ENCODE measurements around the gene KDSR. TPM values are rescaled to one million over a fixed set of nuclear protein-coding genes. Genes with fewer than 3 reads are reported as not detected.
"Not testable (repeated sequence)": the region's sequence is repeated elsewhere in the genome, so short reads cannot be mapped to it uniquely, and the experiment has no call there.

KDSR gene
- total and polyA plus RNA-seq, 4 experiments from 2014 or later: 59.4 to 134 (median 84.7) TPM

- no peaks in the 10 kb centered on the region for H3K27me3 ChIP-seq (ENCODE audit: insufficient read depth, low read length)
- intact Hi-C loops (cut with micrococcal nuclease): loop anchor here (1.0 to 5.0 kb wide), 4 partner anchors 36 to 844 kb away; partner anchors contain the start of genes VPS4B and ZCCHC2
These were observed 573 bp downstream of the KDSR start for GRCh38 chr18:63366213-63367052.

GRCh38 chr18:63365876-63366212 lies 1.2 kb downstream of the KDSR start:
- Histone ChIP-seq H3K9me3 (ENCODE audit: control insufficient read depth in 1 of 2, low read length in 2 of 2) (no peaks in the 10 kb centered on the region), H3K4me3 (ENCODE audit: low read length in 2 of 2) (peak overlapping the region; percentile 37 to 90), H3K36me3 (ENCODE audit: insufficient read depth, low read length) (no peaks in the 10 kb centered on the region), H3K27me3 (ENCODE audit: insufficient read depth, low read length) (no peaks in the 10 kb centered on the region), H3K4me1 (ENCODE audit: insufficient read depth, low read length) (peaks cover 39% of the 10 kb centered on the region), H3K27ac (ENCODE audit: low read depth, low read length) (peak overlapping the region; percentile 71)
- no peaks in the 10 kb centered on the region for H3K27me3 Mint-ChIP-seq
- peaks cover 0 to 2% (median 0%) of the 10 kb centered on the region in 8 donors for H3K9me3 Mint-ChIP-seq
- intact Hi-C loops (cut with micrococcal nuclease): loop anchor here (2.0 to 5.0 kb wide), 3 partner anchors 36 to 843 kb away; partner anchors contain the start of gene ZCCHC2
- peaks cover 30 to 59% (median 41%) of the 10 kb centered on the region in 4 donors for H3K4me1 Mint-ChIP-seq
- peak overlapping the region; percentile 91 to 98 (median 97) for H3K4me3 Mint-ChIP-seq
- H3K27ac Mint-ChIP-seq: peak overlapping the region; percentile 88 to 95 (median 93)
- CTCF ChIA-PET (ENCODE audit: partially characterized antibody): interaction anchor here (0.6 to 4.5 kb wide), 11 partner anchors 9 to 651 kb away, joined by 3 to 34 read pairs (median 4); partner anchors contain the start of genes BCL2, PHLPP1 and VPS4B
- POLR2A ChIA-PET (ENCODE audit: partially characterized antibody): interaction anchor here (0.8 to 4.5 kb wide), 19 partner anchors 9 to 945 kb away, joined by 3 to 55 read pairs (median 3); partner anchors contain the start of genes BCL2, VPS4B and ZCCHC2
- DNase-seq: peak in 1 of 5 donors; percentile 5
- H3K36me3 Mint-ChIP-seq: peaks cover 10 to 23% of the 10 kb centered on the region in 2 donors

More at GRCh38 chr18:63366213-63367052, 573 bp downstream of the KDSR start:
- H3K36me3 Mint-ChIP-seq: peaks cover 10 to 23% of the 10 kb centered on the region in 2 donors
- peak overlapping the region; percentile 88 to 95 (median 93) for H3K27ac Mint-ChIP-seq
- Histone ChIP-seq H3K4me1 (ENCODE audit: insufficient read depth, low read length) (peaks cover 39% of the 10 kb centered on the region), H3K36me3 (ENCODE audit: insufficient read depth, low read length) (no peaks in the 10 kb centered on the region), H3K27ac (ENCODE audit: low read depth, low read length) (peak overlapping the region; percentile 71), H3K4me3 (ENCODE audit: low read length in 2 of 2) (peak overlapping the region; percentile 37 to 90), H3K9me3 (ENCODE audit: control insufficient read depth in 1 of 2, low read length in 2 of 2) (no peaks in the 10 kb centered on the region)
- H3K27me3 Mint-ChIP-seq: no peaks in the 10 kb centered on the region
- CTCF ChIA-PET (ENCODE audit: partially characterized antibody): interaction anchor here (0.6 to 4.5 kb wide), 11 partner anchors 9 to 651 kb away, joined by 3 to 34 read pairs (median 4); partner anchors contain the start of genes BCL2, PHLPP1 and VPS4B
- H3K4me1 Mint-ChIP-seq: peaks cover 30 to 59% (median 41%) of the 10 kb centered on the region in 4 donors
- POLR2A ChIA-PET (ENCODE audit: partially characterized antibody): interaction anchor here (0.7 to 4.5 kb wide), 21 partner anchors 10 to 946 kb away, joined by 3 to 55 read pairs (median 3); partner anchors contain the start of genes BCL2, VPS4B and ZCCHC2
- DNase-seq: peak; percentile 48 to 85 (median 59)
- peak overlapping the region; percentile 91 to 98 (median 97) for H3K4me3 Mint-ChIP-seq
- H3K9me3 Mint-ChIP-seq: peaks cover 0 to 2% (median 0%) of the 10 kb centered on the region in 8 donors

GRCh38 chr18:63363951-63364350 lies 3.1 kb downstream of the KDSR start:
- Mint-ChIP-seq H3K9me3 (no peaks in the 10 kb centered on the region), H3K27me3 (no peaks in the 10 kb centered on the region), H3K27ac (peak overlapping the region; percentile 11 to 89 (median 48)), H3K4me1 (peaks cover 28 to 52% (median 39%) of the 10 kb centered on the region in 4 donors), H3K36me3 (peaks cover 19 to 36% of the 10 kb centered on the region in 2 donors), H3K4me3 (peak overlapping the region; percentile 3 to 48 (median 6))
- CTCF ChIA-PET (ENCODE audit: partially characterized antibody): interaction anchor here (0.7 to 4.5 kb wide), 9 partner anchors 9 to 779 kb away, joined by 3 to 34 read pairs (median 3); no protein-coding TSS in a partner anchor
- DNase-seq: peak; percentile 65 to 82 (median 74)
- H3K4me3 ChIP-seq (ENCODE audit: low read length in 2 of 2): no peak overlapping the region
- no peaks in the 10 kb centered on the region for H3K9me3 ChIP-seq (ENCODE audit: control insufficient read depth in 1 of 2, low read length in 2 of 2)
- H3K36me3 ChIP-seq (ENCODE audit: insufficient read depth, low read length): no peaks in the 10 kb centered on the region
- peaks cover 39% of the 10 kb centered on the region for H3K4me1 ChIP-seq (ENCODE audit: insufficient read depth, low read length)
- POLR2A ChIA-PET (ENCODE audit: partially characterized antibody): interaction anchor here (0.8 to 4.5 kb wide), 9 partner anchors 14 to 209 kb away, joined by 3 to 55 read pairs (median 3); partner anchors contain the start of gene VPS4B
- H3K27ac ChIP-seq (ENCODE audit: low read depth, low read length): no peak overlapping the region
- intact Hi-C loops (cut with micrococcal nuclease): no loop called here
- no peaks in the 10 kb centered on the region for H3K27me3 ChIP-seq (ENCODE audit: insufficient read depth, low read length)

GRCh38 chr18:63363420-63363819 lies 3.6 kb downstream of the KDSR start:
- peak overlapping the region in 1 of 8 donors; percentile 3 for H3K4me3 Mint-ChIP-seq
- H3K9me3 Mint-ChIP-seq; H3K27me3 ChIP-seq (ENCODE audit: insufficient read depth, low read length); H3K4me3 ChIP-seq (ENCODE audit: low read length in 2 of 2); H3K27me3 Mint-ChIP-seq; H3K36me3 ChIP-seq (ENCODE audit: insufficient read depth, low read length); intact Hi-C loops (cut with micrococcal nuclease); H3K27ac ChIP-seq (ENCODE audit: low read depth, low read length); DNase-seq; H3K9me3 ChIP-seq (ENCODE audit: control insufficient read depth in 1 of 2, low read length in 2 of 2): not testable (repeated sequence)
- ChIA-PET POLR2A (ENCODE audit: partially characterized antibody) (interaction anchor here (0.8 to 4.5 kb wide), 7 partner anchors 14 to 208 kb away, joined by 3 to 55 read pairs (median 3); partner anchors contain the start of gene VPS4B), CTCF (ENCODE audit: partially characterized antibody) (interaction anchor here (0.7 to 4.5 kb wide), 9 partner anchors 10 to 779 kb away, joined by 3 to 34 read pairs (median 3); no protein-coding TSS in a partner anchor)
- H3K4me1 ChIP-seq (ENCODE audit: insufficient read depth, low read length): peaks cover 35% of the 10 kb centered on the region
- H3K27ac Mint-ChIP-seq: peak overlapping the region; percentile 11 to 89 (median 48)
- H3K36me3 Mint-ChIP-seq: peaks cover 19 to 36% of the 10 kb centered on the region in 2 donors
- peaks cover 25 to 47% (median 37%) of the 10 kb centered on the region in 4 donors for H3K4me1 Mint-ChIP-seq

- Histone ChIP-seq H3K36me3 (ENCODE audit: insufficient read depth, low read length) (peaks cover 22% of the 10 kb centered on the region), H3K9me3 (ENCODE audit: control insufficient read depth in 1 of 2, low read length in 2 of 2) (no peaks in the 10 kb centered on the region), H3K4me1 (ENCODE audit: insufficient read depth, low read length) (no peaks in the 10 kb centered on the region), H3K4me3 (ENCODE audit: low read length in 2 of 2) (no peak overlapping the region), H3K27me3 (ENCODE audit: insufficient read depth, low read length) (no peaks in the 10 kb centered on the region), H3K27ac (ENCODE audit: low read depth, low read length) (no peak overlapping the region)
- intact Hi-C loops (cut with micrococcal nuclease): no loop called here
- Mint-ChIP-seq H3K36me3 (peaks cover 43 to 54% of the 10 kb centered on the region in 2 donors), H3K27me3 (no peaks in the 10 kb centered on the region), H3K4me1 (peaks cover 0 to 2% (median 0%) of the 10 kb centered on the region in 4 donors), H3K9me3 (no peaks in the 10 kb centered on the region), H3K27ac (no peak overlapping the region), H3K4me3 (no peak overlapping the region)
- DNase-seq: no peak
- POLR2A ChIA-PET (ENCODE audit: partially characterized antibody): interaction anchor here (1.0 kb wide), 1 partner anchor 9 kb away, joined by 3 read pairs; no protein-coding TSS in a partner anchor
- CTCF ChIA-PET (ENCODE audit: partially characterized antibody): interaction anchor here (0.7 to 1.4 kb wide), 7 partner anchors 9 to 361 kb away, joined by 3 to 6 read pairs (median 3); no protein-coding TSS in a partner anchor
These were observed 10.6 kb downstream of the KDSR start for GRCh38 chr18:63356272-63356896.

GRCh38 chr18:63350230-63350629 lies 16.8 kb downstream of the KDSR start:
- Histone ChIP-seq H3K4me1 (ENCODE audit: insufficient read depth, low read length) (no peaks in the 10 kb centered on the region), H3K27ac (ENCODE audit: low read depth, low read length) (no peak overlapping the region), H3K27me3 (ENCODE audit: insufficient read depth, low read length) (no peaks in the 10 kb centered on the region), H3K9me3 (ENCODE audit: control insufficient read depth in 1 of 2, low read length in 2 of 2) (no peaks in the 10 kb centered on the region), H3K36me3 (ENCODE audit: insufficient read depth, low read length) (peaks cover 46% of the 10 kb centered on the region), H3K4me3 (ENCODE audit: low read length in 2 of 2) (no peak overlapping the region)
- Mint-ChIP-seq H3K36me3 (peaks cover 45 to 62% of the 10 kb centered on the region in 2 donors), H3K27ac (no peak overlapping the region), H3K27me3 (no peaks in the 10 kb centered on the region), H3K9me3 (no peaks in the 10 kb centered on the region), H3K4me3 (no peak overlapping the region), H3K4me1 (peaks cover 0 to 1% (median 0%) of the 10 kb centered on the region in 4 donors)
- intact Hi-C loops (cut with micrococcal nuclease): no loop called here
- DNase-seq: no peak
- POLR2A ChIA-PET (ENCODE audit: partially characterized antibody): interaction anchor here (0.7 to 1.1 kb wide), 2 partner anchors 13 to 635 kb away, joined by 3 read pairs; partner anchors contain the start of gene PHLPP1
- CTCF ChIA-PET (ENCODE audit: partially characterized antibody): interaction anchor here (0.9 to 17.3 kb wide), 4 partner anchors 8 to 90 kb away, joined by 3 to 193 read pairs (median 5); partner anchors contain the start of gene KDSR

All from CD4-positive, alpha-beta memory T cell (primary cell).